GM11168 (cell line): ENCODE results near the gene PALLD.

Experiments used
- in situ Hi-C: fragments of 300-500 bp; cut with MboI; formaldehyde crosslinking; loops from one replicate; pipeline ENCODE4 v1.12.0; 2022; ENCODE audit warnings: low sequenced_read_pairs; ENCODE audit not compliant: unreplicated experiment

Gene PALLD

GRCh38 chr4:168877511-168878491 lies 380.9 kb downstream of the PALLD start:
- in situ Hi-C loops, result no loop called here

GRCh38 chr4:168878623-168879022 lies 381.8 kb downstream of the PALLD start:
- in situ Hi-C loops, result no loop called here

GRCh38 chr4:168879188-168879587 lies 382.3 kb downstream of the PALLD start:
- in situ Hi-C loops, result no loop called here

- in situ Hi-C loops, result no loop called here
Observed at GRCh38 chr4:168880072-168880675, 383.3 kb downstream of the PALLD start.

GRCh38 chr4:168880811-168881595 lies 384.2 kb downstream of the PALLD start:
- in situ Hi-C loops, result no loop called here

- in situ Hi-C loops, result no loop called here
Observed at GRCh38 chr4:168881781-168882420, 385.0 kb downstream of the PALLD start.

GRCh38 chr4:168882650-168883233 lies 385.9 kb downstream of the PALLD start:
- in situ Hi-C loops, result no loop called here

- in situ Hi-C loops, result no loop called here
Observed at GRCh38 chr4:168883513-168883912, 386.7 kb downstream of the PALLD start.

GRCh38 chr4:168884251-168885124 lies 387.6 kb downstream of the PALLD start:
- in situ Hi-C loops, result no loop called here

GRCh38 chr4:168885400-168885799 lies 388.5 kb downstream of the PALLD start:
- in situ Hi-C loops, result no loop called here

- in situ Hi-C loops, result no loop called here
Observed at GRCh38 chr4:168886351-168886750, 389.5 kb downstream of the PALLD start.

- in situ Hi-C loops, result no loop called here
Observed at GRCh38 chr4:168887809-168888208, 391.0 kb downstream of the PALLD start.

- in situ Hi-C loops, result no loop called here
Observed at GRCh38 chr4:168888715-168889215, 391.9 kb downstream of the PALLD start.

- in situ Hi-C loops, result no loop called here
Observed at GRCh38 chr4:168891086-168891485, 394.2 kb downstream of the PALLD start.

- in situ Hi-C loops, result no loop called here
Observed at GRCh38 chr4:168891688-168892087, 394.8 kb downstream of the PALLD start.

GRCh38 chr4:168892475-168892874 lies 395.6 kb downstream of the PALLD start:
- in situ Hi-C loops, result no loop called here

GRCh38 chr4:168893205-168893604 lies 396.4 kb downstream of the PALLD start:
- in situ Hi-C loops, result no loop called here

GRCh38 chr4:168893807-168894206 lies 397.0 kb downstream of the PALLD start:
- in situ Hi-C loops, result no loop called here

- in situ Hi-C loops, result loop anchor here (25.0 kb wide), 2 partner anchors 587 to 713 kb away; no protein-coding TSS in a partner anchor
Observed at GRCh38 chr4:168900080-168900479, 403.2 kb downstream of the PALLD start.
